HL-60 (cell line): ENCODE measurements around the gene GPC1.

Source experiments
- CTCF ChIP-seq: IDR thresholded peaks from one replicate; pipeline ENCODE4 v1.5.1; 2011; ENCODE audit warnings: low read length, control low read depth, inconsistent platforms; ENCODE audit not compliant: insufficient read depth
- GABPA ChIP-seq: IDR thresholded peaks from 2 replicates; pipeline ENCODE4 v1.6.1; 2012; ENCODE audit warnings: low read depth
- POLR2AphosphoS5 ChIP-seq: IDR thresholded peaks from 2 replicates; pipeline ENCODE4 v1.6.1; 2012; ENCODE audit warnings: low read depth
- SPI1 ChIP-seq: IDR thresholded peaks from 2 replicates; pipeline ENCODE4 v1.6.1; 2012; ENCODE audit warnings: low read depth, mild to moderate bottlenecking, borderline replicate concordance

GRCh38 chr2:240419723-240420122 is 15.7 kb upstream of the GPC1 start:
- TF ChIP-seq POLR2AphosphoS5 = no peak
- TF ChIP-seq GABPA = no peak
- TF ChIP-seq CTCF = no peak
- TF ChIP-seq SPI1 = no peak
